IPS-15b (cell line): ENCODE data around the gene TTF2.
"Not testable (repeated sequence)": the region's sequence is repeated elsewhere in the genome, so short reads cannot be mapped to it uniquely, and the experiment has no call there.

Experiments used
- H3K27me3 ChIP-seq: one replicate; pipeline ENCODE4 v1.6.1; 2013; ENCODE audit warnings: low read length; ENCODE audit not compliant: control insufficient read depth, insufficient read depth
- H3K36me3 ChIP-seq: one replicate; pipeline ENCODE4 v1.6.1; 2013; ENCODE audit warnings: low read length; ENCODE audit not compliant: control insufficient read depth, insufficient read depth
- H3K4me1 ChIP-seq: one replicate; pipeline ENCODE4 v1.6.1; 2013; ENCODE audit warnings: mild to moderate bottlenecking, low read length; ENCODE audit not compliant: control insufficient read depth, insufficient read depth
- H3K4me3 ChIP-seq: one replicate; pipeline ENCODE4 v1.5.1; 2013; ENCODE audit warnings: low read depth, low read length
- H3K9ac ChIP-seq: one replicate; pipeline ENCODE4 v1.6.1; 2013; ENCODE audit warnings: low read depth, mild to moderate bottlenecking, low read length
- H3K9me3 ChIP-seq: one replicate; pipeline ENCODE4 v1.6.1; 2013; ENCODE audit warnings: mild to moderate bottlenecking, low read length; ENCODE audit not compliant: control insufficient read depth, insufficient read depth

The TTF2 gene

DNA sequence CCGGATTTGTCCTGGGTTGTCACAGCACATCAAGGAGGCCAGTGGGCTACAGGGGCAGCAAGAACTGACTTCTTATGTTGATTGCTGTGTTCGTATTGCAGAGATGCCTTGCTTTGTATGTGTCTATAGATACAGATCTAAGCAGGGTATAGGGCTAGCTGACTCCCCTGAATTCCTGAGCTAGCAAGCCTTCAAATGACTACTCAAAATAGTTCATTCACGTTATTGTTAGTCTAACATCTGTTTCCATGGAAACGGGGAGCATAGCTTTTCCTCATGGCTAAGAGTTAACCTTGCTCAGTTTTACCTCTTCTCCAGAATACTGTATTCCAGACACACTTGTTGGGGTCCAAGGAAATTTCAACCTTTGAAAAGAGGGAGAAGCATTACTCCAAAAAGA lies 37.3 kb downstream of the TTF2 start:
- peaks cover 44% of the 10 kb centered on the region for H3K36me3 ChIP-seq
- H3K27me3 ChIP-seq, result no peaks in the 10 kb centered on the region
- H3K9me3 ChIP-seq, result no peaks in the 10 kb centered on the region
- no peak overlapping the region for H3K9ac ChIP-seq
- peaks cover 5% of the 10 kb centered on the region for H3K4me1 ChIP-seq
- H3K4me3 ChIP-seq, result no peak overlapping the region

DNA sequence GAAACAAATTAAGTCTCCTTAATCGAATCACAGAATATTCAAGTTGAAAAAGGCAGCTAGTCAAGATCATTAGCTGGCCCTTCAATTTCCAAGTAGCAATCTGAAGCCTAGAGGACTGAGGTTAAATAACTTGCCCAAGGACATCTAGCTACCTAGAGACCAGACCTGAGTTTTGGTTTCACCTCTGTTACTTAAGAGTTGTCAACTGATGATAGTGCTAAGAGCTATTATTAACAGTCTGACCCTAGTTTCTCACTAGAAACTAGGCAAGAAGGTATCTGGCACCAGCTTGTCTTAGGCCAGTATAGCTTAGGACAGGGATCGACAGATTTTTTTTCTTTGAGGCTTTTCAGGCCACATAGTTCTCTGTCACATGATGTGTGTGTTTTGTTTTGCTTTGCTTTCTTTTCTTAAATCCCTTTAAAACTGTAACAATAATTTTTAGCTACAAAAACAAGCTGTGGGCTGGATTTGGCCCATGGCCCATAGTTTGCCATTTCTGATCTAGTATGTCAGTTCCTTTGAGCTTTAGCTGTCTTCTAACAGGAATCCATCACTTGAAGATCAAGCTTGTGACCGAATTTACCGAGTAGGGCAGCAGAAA lies 38.3 kb downstream of the TTF2 start:
- no peaks in the 10 kb centered on the region for H3K27me3 ChIP-seq
- no peaks in the 10 kb centered on the region for H3K4me1 ChIP-seq
- peaks cover 45% of the 10 kb centered on the region for H3K36me3 ChIP-seq
- no peak overlapping the region for H3K9ac ChIP-seq
- H3K4me3 ChIP-seq, result no peak overlapping the region
- no peaks in the 10 kb centered on the region for H3K9me3 ChIP-seq

DNA sequence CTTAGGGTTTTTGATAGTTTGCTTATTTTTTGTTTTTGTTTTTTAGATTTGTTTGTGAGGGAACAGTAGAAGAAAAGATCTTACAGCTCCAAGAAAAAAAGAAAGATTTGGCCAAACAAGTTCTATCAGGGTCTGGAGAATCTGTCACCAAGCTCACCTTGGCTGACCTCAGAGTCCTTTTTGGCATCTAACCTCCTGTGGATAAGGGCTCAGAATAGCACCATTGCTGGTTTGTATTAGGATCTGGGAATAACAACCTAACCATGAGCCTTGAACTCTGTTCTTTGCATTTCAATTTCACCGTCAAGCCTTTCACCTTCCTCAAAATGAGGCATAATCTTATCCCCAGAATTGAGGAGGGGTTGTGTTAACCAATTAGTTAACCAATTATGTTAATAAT lies 41.2 kb downstream of the TTF2 start:
- Histone ChIP-seq H3K4me3 (no peak overlapping the region), H3K27me3 (no peaks in the 10 kb centered on the region), H3K9ac (no peak overlapping the region), H3K4me1 (no peaks in the 10 kb centered on the region), H3K9me3 (no peaks in the 10 kb centered on the region), H3K36me3 (peaks cover 28% of the 10 kb centered on the region)

DNA sequence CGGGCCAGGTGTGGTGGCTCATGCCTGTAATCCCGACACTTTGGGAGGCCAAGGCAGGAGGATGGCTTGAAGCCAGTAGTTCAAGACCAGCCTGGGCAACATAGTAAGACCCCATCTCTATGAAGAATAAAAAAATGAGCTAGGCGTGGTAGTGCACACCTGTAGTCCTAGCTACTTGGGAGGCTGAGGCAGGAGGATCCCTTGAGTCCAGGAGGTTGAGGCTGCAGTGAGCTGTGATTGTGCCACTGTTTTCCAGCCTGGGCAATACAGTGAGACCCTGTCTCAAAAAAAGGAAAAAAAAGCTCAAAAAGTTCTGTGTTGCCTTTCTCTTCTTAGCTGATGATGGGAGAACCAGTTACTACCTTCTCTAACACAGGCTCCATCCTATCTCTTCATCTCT lies 41.7 kb downstream of the TTF2 start:
- H3K27me3 ChIP-seq, H3K4me3 ChIP-seq, H3K9me3 ChIP-seq, H3K4me1 ChIP-seq, H3K9ac ChIP-seq: not testable (repeated sequence)
- H3K36me3 ChIP-seq, result peaks cover 28% of the 10 kb centered on the region

DNA sequence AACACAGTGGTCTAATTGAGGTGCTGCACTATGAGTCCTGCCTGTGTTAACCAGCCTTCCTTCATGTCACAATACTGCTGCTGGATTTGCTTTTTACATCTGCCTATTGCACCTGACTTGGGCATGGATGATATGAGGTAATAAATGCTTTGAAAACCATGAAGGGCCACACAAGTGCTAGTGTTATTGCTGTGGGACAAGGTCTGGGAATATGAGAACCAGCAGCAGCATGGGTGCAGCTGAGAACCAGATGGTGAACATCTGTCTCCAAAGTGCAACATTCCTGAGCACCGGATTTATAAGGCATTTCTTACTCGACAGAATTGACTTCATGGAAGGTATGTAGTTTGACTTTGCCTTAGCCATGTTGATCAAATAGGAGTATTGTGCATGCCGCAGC lies 44.9 kb downstream of the TTF2 start:
- H3K36me3 ChIP-seq, result peaks cover 12% of the 10 kb centered on the region
- no peak overlapping the region for H3K4me3 ChIP-seq
- no peaks in the 10 kb centered on the region for H3K4me1 ChIP-seq

DNA sequence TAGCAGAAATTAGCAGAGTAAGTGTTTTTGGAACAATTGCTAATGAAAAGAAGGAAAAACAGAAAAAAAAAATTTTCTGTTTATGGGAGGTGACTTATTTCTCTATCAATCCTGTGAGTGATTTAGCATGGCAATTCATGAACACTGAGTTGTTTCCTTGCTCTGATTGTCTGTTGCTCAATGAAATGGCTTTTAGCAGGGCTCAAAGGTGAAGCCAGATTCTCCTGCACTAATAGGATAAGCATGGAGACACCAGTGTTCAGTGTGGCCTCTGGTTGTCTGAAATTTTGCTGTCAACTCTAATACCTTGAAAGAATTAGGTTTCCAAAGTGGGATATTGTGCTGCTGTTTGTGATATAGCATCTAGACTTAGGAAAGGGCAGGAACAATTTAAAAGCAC lies 45.6 kb downstream of the TTF2 start:
- Histone ChIP-seq H3K4me1 (no peaks in the 10 kb centered on the region), H3K9me3 (no peaks in the 10 kb centered on the region), H3K4me3 (no peak overlapping the region), H3K9ac (no peak overlapping the region), H3K36me3 (peaks cover 7% of the 10 kb centered on the region), H3K27me3 (no peaks in the 10 kb centered on the region)

More for the DNA sequence above, 44.9 kb downstream of the TTF2 start:
- no peaks in the 10 kb centered on the region for H3K27me3 ChIP-seq
- H3K9me3 ChIP-seq, result no peaks in the 10 kb centered on the region
- no peak overlapping the region for H3K9ac ChIP-seq

DNA sequence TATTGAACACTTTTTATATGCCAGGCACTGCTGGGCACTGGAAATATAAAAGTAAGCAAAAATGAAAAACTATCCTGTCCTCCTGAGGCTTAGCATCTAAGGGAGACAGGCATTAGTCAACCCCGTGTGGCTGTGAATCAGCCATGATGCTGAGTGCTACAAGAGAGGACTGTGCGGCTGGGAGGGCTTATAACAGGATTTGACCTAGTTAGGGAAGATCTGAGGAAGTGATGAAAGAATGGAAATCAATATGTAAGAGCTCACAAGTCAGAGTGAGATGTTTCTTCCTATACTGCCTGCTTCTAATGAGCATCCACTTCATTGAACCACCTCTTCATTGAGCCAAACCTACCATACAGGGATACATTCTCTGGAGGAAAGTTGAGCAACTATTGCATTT lies 46.4 kb downstream of the TTF2 start:
- Histone ChIP-seq H3K4me3 (no peak overlapping the region), H3K9me3 (no peaks in the 10 kb centered on the region), H3K9ac (no peak overlapping the region), H3K27me3 (no peaks in the 10 kb centered on the region), H3K36me3 (peaks cover 4% of the 10 kb centered on the region), H3K4me1 (no peaks in the 10 kb centered on the region)

DNA sequence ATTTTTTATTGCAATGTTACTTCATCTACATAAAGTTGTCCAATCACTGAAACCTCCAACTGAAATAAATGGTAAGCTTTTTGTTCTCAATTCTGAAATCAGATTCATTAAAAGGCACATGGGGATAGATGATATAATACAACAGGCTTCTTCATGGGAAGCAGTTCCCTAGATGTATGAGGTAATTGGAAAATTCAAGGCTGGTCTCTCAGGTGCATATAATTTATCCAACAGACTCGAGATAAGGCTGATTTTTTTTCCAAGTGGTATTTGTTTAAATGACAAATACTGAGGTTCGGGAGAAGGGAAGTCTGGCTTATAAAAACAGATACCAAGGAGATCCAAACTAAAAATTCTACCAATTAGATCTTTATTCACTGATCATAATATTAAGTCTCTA lies 47.2 kb downstream of the TTF2 start:
- Histone ChIP-seq H3K4me1 (peaks cover 4% of the 10 kb centered on the region), H3K4me3 (no peak overlapping the region), H3K36me3 (peaks cover 4% of the 10 kb centered on the region), H3K27me3 (no peaks in the 10 kb centered on the region), H3K9ac (no peak overlapping the region), H3K9me3 (no peaks in the 10 kb centered on the region)

DNA sequence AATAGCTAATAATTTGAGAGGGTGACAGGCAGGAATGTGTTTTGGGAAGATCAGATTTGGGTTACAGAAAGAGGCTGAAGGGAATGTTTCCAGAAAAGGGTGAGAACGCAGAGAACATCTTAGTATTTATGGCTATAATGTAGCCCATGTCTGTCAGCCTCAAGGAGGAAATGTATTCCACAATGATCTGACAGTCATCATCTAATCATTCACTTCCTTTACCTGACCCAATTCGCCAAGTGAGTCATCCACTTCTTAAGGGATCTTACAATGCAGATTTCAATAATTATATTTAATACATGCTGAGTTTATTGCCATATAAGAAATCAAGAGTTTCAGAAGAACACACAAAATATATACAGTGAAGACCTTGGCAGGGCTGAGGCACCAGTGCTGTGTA lies 50.6 kb downstream of the TTF2 start:
- Histone ChIP-seq H3K9ac (no peak overlapping the region), H3K9me3 (no peaks in the 10 kb centered on the region), H3K4me3 (no peak overlapping the region), H3K27me3 (no peaks in the 10 kb centered on the region), H3K36me3 (peaks cover 7% of the 10 kb centered on the region), H3K4me1 (peaks cover 9% of the 10 kb centered on the region)

DNA sequence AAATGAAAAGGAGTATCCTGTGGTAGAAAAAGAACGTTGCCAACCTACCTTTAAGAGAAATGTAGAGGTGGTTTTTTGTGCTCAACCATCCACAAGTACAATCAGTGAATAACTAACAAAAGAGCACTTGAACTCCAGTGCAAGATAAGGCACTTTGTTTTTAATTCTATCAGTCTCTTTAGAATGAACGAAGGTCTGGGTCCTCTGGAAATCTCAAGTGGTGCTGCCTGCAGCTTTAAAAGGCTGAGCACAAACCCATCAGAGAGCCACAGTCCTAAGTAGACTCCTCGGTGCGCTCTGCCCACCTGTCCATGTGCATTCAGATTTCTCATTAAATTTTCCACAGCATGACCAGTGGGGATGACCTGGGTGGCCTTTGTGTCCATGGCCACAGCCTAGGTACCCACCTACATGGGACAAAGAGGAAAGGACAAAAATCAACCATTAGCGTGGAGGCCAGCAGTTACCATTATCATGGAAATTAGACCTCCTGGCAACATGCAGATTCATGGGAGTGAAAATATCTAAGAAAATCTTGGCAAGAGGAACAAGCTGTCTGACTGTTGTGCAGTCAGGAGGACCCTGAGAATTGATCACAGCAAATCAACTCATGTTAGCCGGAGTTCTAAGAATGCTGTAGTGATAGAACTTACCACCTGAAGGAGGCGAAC lies 52.1 kb downstream of the TTF2 start:
- Histone ChIP-seq H3K4me1 (peaks cover 11% of the 10 kb centered on the region), H3K36me3 (peaks cover 15% of the 10 kb centered on the region), H3K9ac (no peak overlapping the region)

DNA sequence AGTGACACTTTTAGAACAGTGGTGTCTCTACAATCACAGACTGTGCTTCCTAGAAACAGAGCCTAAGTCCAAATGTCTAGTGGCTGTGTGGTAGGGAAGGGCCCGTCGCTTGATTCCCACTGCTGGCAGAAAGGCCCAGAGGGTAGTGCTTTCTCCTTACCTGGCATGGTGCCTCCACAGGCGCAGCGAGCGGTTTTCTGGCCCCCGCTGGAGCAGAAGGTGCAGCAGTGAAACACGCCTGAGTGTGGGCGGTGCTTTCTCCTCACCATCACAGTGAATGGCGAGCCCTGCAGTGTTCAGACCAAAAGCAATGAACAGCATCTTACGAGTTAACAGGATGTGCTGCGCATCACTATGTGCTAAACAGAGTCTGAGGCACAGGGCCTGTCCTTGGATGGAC lies 53.1 kb downstream of the TTF2 start:
- Histone ChIP-seq H3K9me3 (no peaks in the 10 kb centered on the region), H3K36me3 (peaks cover 20% of the 10 kb centered on the region), H3K4me1 (peaks cover 11% of the 10 kb centered on the region), H3K27me3 (no peaks in the 10 kb centered on the region), H3K9ac (no peak overlapping the region), H3K4me3 (no peak overlapping the region)

More for the DNA sequence above, 52.1 kb downstream of the TTF2 start:
- Histone ChIP-seq H3K4me3 (no peak overlapping the region), H3K9me3 (no peaks in the 10 kb centered on the region), H3K27me3 (no peaks in the 10 kb centered on the region)

DNA sequence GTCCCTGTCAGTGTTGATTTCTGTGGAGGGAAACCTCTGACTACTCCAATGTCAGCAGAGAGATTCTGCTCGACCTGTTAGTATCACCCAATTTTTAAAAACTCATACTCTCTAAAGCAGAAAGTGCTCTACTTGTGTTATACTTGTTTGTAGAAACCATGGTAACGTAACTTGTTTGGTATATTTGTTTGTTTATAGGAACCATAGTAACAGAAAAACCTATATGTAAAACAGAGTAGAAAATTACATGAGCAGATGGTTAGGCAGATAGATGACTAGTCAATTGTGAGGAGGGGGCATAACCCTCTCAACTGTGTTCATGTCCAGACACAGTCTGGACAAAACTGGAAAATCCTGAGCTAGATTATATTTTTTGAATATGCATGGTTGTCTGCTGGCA lies 54.8 kb downstream of the TTF2 start:
- Histone ChIP-seq H3K4me3 (no peak overlapping the region), H3K9me3 (no peaks in the 10 kb centered on the region), H3K4me1 (peaks cover 11% of the 10 kb centered on the region), H3K9ac (no peak overlapping the region), H3K36me3 (peaks cover 20% of the 10 kb centered on the region), H3K27me3 (no peaks in the 10 kb centered on the region)
